ENCODE data around the gene SLC45A1.

The SLC45A1 gene

GRCh38 chr1:8352886-8353785 is 35.2 kb downstream of the SLC45A1 start:
- Histone ChIP-seq H3K27me3 (ENCODE audit: insufficient read depth, low read length) (no peaks in the 10 kb centered on the region), H4K8ac (ENCODE audit: low read depth, low read length) (no peak overlapping the region), H2AFZ (ENCODE audit: insufficient read depth, low read length, poor library complexity) (no peak overlapping the region), H3K4ac (ENCODE audit: low read depth, low read length) (no peak overlapping the region), H4K12ac (ENCODE audit: low read depth, low read length) (no peak overlapping the region), H3K18ac (ENCODE audit: low read length) (no peak overlapping the region), H2BK120ac (ENCODE audit: insufficient read depth, low read length, poor library complexity) (no peak overlapping the region), H3K36me3 (ENCODE audit: control insufficient read depth in 1 of 2, insufficient read depth in 2 of 2, low read length in 2 of 2) (peaks cover 45 to 55% of the 10 kb centered on the region in 2 experiments), H3K79me2 (ENCODE audit: control insufficient read depth, insufficient read depth, low read length, poor library complexity) (no peaks in the 10 kb centered on the region), H2AK5ac (ENCODE audit: low read length) (no peak overlapping the region), H4K91ac (ENCODE audit: low read depth, low read length) (no peak overlapping the region), H3K23ac (ENCODE audit: low read length) (no peak overlapping the region), H3K9ac (ENCODE audit: low read length) (no peak overlapping the region), H3K79me1 (ENCODE audit: low read length) (peaks cover 7% of the 10 kb centered on the region), H3K14ac (ENCODE audit: low read length) (no peak overlapping the region), H2BK12ac (ENCODE audit: low read length) (no peak overlapping the region), H3K27ac (ENCODE audit: low read depth, low read length) (no peak overlapping the region), H2BK5ac (ENCODE audit: low read depth, low read length, poor library complexity) (no peak overlapping the region), H3K9me3 (ENCODE audit: insufficient read depth, low read depth, low read length) (no peaks in the 10 kb centered on the region), H3K4me1 (ENCODE audit: control insufficient read depth in 1 of 2, insufficient read depth in 2 of 2, low read length in 2 of 2) (peaks cover 7 to 8% of the 10 kb centered on the region in 2 experiments), H3K4me3 (ENCODE audit: low read depth, low read length) (no peak overlapping the region), H3K4me2 (ENCODE audit: low read length) (no peak overlapping the region)
- no peak for DNase-seq
- WGBS (ENCODE audit: extremely low coverage, insufficient coverage, insufficient read length), result no CpG with 5 or more reads among the region's 21 CpGs

- H3K79me1 ChIP-seq (ENCODE audit: low read length), result no peaks in the 10 kb centered on the region
- no peak overlapping the region for H3K4me3 ChIP-seq (ENCODE audit: low read depth, low read length)
- no peak overlapping the region for H3K4me2 ChIP-seq (ENCODE audit: low read length)
- H3K9me3 ChIP-seq (ENCODE audit: insufficient read depth, low read depth, low read length), result no peaks in the 10 kb centered on the region
- no peak overlapping the region for H4K8ac ChIP-seq (ENCODE audit: low read depth, low read length)
- no peak overlapping the region for H4K12ac ChIP-seq (ENCODE audit: low read depth, low read length)
- no CpG with 5 or more reads among the region's 8 CpGs for whole genome bisulfite sequencing (ENCODE audit: extremely low coverage, insufficient coverage, insufficient read length)
- H3K14ac ChIP-seq (ENCODE audit: low read length), result no peak overlapping the region
- H2AK5ac ChIP-seq (ENCODE audit: low read length), result no peak overlapping the region
- H3K79me2 ChIP-seq (ENCODE audit: control insufficient read depth, insufficient read depth, low read length, poor library complexity), result no peaks in the 10 kb centered on the region
- no peak overlapping the region for H4K91ac ChIP-seq (ENCODE audit: low read depth, low read length)
- no peak overlapping the region for H3K27ac ChIP-seq (ENCODE audit: low read depth, low read length)
- DNase-seq, result no peak
- H3K9ac ChIP-seq (ENCODE audit: low read length), result no peak overlapping the region
- no peak overlapping the region for H2BK120ac ChIP-seq (ENCODE audit: insufficient read depth, low read length, poor library complexity)
- peaks cover 54 to 64% of the 10 kb centered on the region in 2 experiments for H3K36me3 ChIP-seq (ENCODE audit: control insufficient read depth in 1 of 2, insufficient read depth in 2 of 2, low read length in 2 of 2)
- H2BK5ac ChIP-seq (ENCODE audit: low read depth, low read length, poor library complexity), result no peak overlapping the region
- no peak overlapping the region for H3K4ac ChIP-seq (ENCODE audit: low read depth, low read length)
- no peaks in the 10 kb centered on the region for H3K27me3 ChIP-seq (ENCODE audit: insufficient read depth, low read length)
- no peak overlapping the region for H2BK12ac ChIP-seq (ENCODE audit: low read length)
- no peak overlapping the region for H3K23ac ChIP-seq (ENCODE audit: low read length)
- no peak overlapping the region for H3K18ac ChIP-seq (ENCODE audit: low read length)
- H2AFZ ChIP-seq (ENCODE audit: insufficient read depth, low read length, poor library complexity), result no peak overlapping the region
- no peaks in the 10 kb centered on the region for H3K4me1 ChIP-seq (ENCODE audit: control insufficient read depth in 1 of 2, insufficient read depth in 2 of 2, low read length in 2 of 2)
These were observed 36.1 kb downstream of the SLC45A1 start for GRCh38 chr1:8354038-8354437.

DNA sequence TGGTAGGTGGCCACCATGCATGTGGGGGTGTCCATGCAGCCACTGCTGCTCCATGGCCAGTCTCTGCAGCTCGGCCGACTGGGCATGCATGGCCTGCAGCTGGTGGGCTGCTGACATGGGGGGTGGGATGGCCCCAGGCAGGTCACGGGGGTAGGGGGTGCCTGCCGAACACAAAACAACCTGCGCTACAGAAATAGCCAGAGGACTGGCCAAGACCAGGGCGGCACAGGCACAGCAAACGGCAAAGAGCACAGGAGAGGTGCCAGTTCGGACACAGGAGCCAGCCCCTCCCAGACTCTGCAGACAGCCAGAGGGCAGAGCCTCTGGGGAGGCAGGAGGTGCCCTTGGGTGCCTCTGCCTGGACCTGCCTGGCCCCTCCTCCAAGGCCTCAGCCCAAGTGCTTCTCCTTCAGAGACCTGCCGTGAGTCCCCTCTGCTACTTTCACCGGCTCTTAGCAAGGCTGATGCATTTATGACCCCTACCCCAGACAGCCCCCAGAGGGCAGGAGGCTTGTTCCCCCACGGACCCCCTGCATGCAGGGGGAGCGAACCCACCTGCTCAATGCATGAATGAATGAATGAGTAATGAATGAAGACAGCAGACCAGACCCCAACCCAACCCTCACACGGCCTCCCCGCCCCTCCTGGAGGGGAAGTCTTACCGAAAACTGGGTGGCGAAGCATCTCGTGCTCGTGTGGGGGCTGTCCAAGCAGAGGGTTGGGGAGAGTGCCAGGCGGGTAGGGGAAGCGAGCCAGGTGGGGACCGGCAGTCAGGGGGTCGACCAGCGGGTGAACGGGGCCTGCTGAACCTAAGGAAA is 37.7 kb downstream of the SLC45A1 start:
- H3K4me2 ChIP-seq (ENCODE audit: low read length), result no peak overlapping the region
- H3K79me2 ChIP-seq (ENCODE audit: control insufficient read depth, insufficient read depth, low read length, poor library complexity), result no peaks in the 10 kb centered on the region
- no peaks in the 10 kb centered on the region for H3K4me1 ChIP-seq (ENCODE audit: control insufficient read depth in 1 of 2, insufficient read depth in 2 of 2, low read length in 2 of 2)
- H2AFZ ChIP-seq (ENCODE audit: insufficient read depth, low read length, poor library complexity), result no peak overlapping the region
- no peak overlapping the region for H3K14ac ChIP-seq (ENCODE audit: low read length)
- H4K91ac ChIP-seq (ENCODE audit: low read depth, low read length), result no peak overlapping the region
- no peak overlapping the region for H3K4me3 ChIP-seq (ENCODE audit: low read depth, low read length)
- DNase-seq, result no peak
- H3K4ac ChIP-seq (ENCODE audit: low read depth, low read length), result no peak overlapping the region
- no peak overlapping the region for H3K9ac ChIP-seq (ENCODE audit: low read length)
- WGBS (ENCODE audit: extremely low coverage, insufficient coverage, insufficient read length), result no CpG with 5 or more reads among the region's 24 CpGs
- H4K12ac ChIP-seq (ENCODE audit: low read depth, low read length), result no peak overlapping the region
- no peak overlapping the region for H2AK5ac ChIP-seq (ENCODE audit: low read length)
- no peak overlapping the region for H2BK12ac ChIP-seq (ENCODE audit: low read length)
- H3K18ac ChIP-seq (ENCODE audit: low read length), result no peak overlapping the region
- no peak overlapping the region for H2BK5ac ChIP-seq (ENCODE audit: low read depth, low read length, poor library complexity)
- H3K27me3 ChIP-seq (ENCODE audit: insufficient read depth, low read length), result no peaks in the 10 kb centered on the region
- H3K36me3 ChIP-seq (ENCODE audit: control insufficient read depth in 1 of 2, insufficient read depth in 2 of 2, low read length in 2 of 2), result peaks cover 69 to 79% of the 10 kb centered on the region in 2 experiments
- H3K23ac ChIP-seq (ENCODE audit: low read length), result no peak overlapping the region
- H3K79me1 ChIP-seq (ENCODE audit: low read length), result no peaks in the 10 kb centered on the region
- no peak overlapping the region for H4K8ac ChIP-seq (ENCODE audit: low read depth, low read length)
- H3K9me3 ChIP-seq (ENCODE audit: insufficient read depth, low read depth, low read length), result no peaks in the 10 kb centered on the region
- no peak overlapping the region for H3K27ac ChIP-seq (ENCODE audit: low read depth, low read length)
- H2BK120ac ChIP-seq (ENCODE audit: insufficient read depth, low read length, poor library complexity), result no peak overlapping the region

DNA sequence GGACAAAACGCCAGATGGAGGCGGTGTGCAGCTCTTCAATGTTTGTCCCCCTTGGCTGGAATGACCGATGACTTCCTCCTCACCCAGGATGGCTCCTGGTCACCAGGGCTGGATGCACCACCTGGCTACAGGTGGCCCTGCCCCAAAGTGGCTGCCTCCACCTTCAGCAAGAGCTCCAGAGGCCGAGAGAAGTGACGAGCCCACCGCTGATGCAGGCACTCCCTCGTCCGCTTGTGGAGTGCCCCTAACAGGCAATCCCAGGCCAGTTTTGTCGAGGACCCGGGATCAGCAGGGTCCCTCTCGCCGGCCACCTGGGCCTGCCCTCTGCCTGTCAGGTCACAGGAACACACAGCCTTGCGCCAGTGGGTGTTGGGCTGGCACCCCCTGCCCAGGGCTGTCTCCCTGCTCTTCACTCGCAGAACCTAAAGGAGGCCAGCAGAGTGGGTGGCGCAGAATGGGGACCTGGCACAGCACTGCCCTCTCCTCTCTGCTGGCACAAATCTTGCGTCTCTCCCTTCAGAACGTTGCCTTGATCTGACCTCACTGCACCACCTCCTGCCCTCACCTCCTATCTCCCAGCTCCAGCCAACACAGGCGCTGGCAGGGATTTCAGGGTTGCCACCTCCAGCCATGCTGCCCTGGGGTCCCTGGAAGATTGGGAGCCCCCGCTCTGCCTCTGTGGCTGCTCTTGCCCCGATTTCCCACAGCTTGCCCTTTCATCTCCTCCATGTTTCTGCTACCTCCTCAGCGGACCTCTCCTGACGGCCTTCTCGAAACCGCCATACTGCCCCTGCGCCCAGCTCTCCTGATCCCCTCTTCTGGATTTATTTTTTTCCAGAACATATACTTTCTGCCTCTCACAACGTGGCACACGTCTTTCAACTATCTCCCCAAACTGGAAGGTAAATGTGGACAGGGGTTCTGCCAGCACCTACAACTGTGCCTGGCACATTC is 38.6 kb downstream of the SLC45A1 start:
- Histone ChIP-seq H4K91ac (ENCODE audit: low read depth, low read length) (no peak overlapping the region), H3K27me3 (ENCODE audit: insufficient read depth, low read length) (no peaks in the 10 kb centered on the region), H3K9me3 (ENCODE audit: insufficient read depth, low read depth, low read length) (no peaks in the 10 kb centered on the region), H2AFZ (ENCODE audit: insufficient read depth, low read length, poor library complexity) (no peak overlapping the region), H2AK5ac (ENCODE audit: low read length) (no peak overlapping the region), H3K23ac (ENCODE audit: low read length) (no peak overlapping the region), H2BK12ac (ENCODE audit: low read length) (no peak overlapping the region), H4K8ac (ENCODE audit: low read depth, low read length) (no peak overlapping the region), H4K12ac (ENCODE audit: low read depth, low read length) (no peak overlapping the region), H2BK5ac (ENCODE audit: low read depth, low read length, poor library complexity) (no peak overlapping the region), H3K79me2 (ENCODE audit: control insufficient read depth, insufficient read depth, low read length, poor library complexity) (no peaks in the 10 kb centered on the region), H3K27ac (ENCODE audit: low read depth, low read length) (no peak overlapping the region), H3K4me1 (ENCODE audit: control insufficient read depth in 1 of 2, insufficient read depth in 2 of 2, low read length in 2 of 2) (no peaks in the 10 kb centered on the region), H3K4me2 (ENCODE audit: low read length) (no peak overlapping the region), H2BK120ac (ENCODE audit: insufficient read depth, low read length, poor library complexity) (no peak overlapping the region), H3K4me3 (ENCODE audit: low read depth, low read length) (no peak overlapping the region), H3K36me3 (ENCODE audit: control insufficient read depth in 1 of 2, insufficient read depth in 2 of 2, low read length in 2 of 2) (peaks cover 77 to 88% of the 10 kb centered on the region in 2 experiments), H3K18ac (ENCODE audit: low read length) (no peak overlapping the region), H3K4ac (ENCODE audit: low read depth, low read length) (no peak overlapping the region), H3K14ac (ENCODE audit: low read length) (no peak overlapping the region), H3K79me1 (ENCODE audit: low read length) (no peaks in the 10 kb centered on the region), H3K9ac (ENCODE audit: low read length) (no peak overlapping the region)
- no peak for DNase-seq
- WGBS (ENCODE audit: extremely low coverage, insufficient coverage, insufficient read length), result no CpG with 5 or more reads among the region's 27 CpGs

All from trophoblast cell (in vitro differentiated cells and primary cell).